Measurements from ENCODE around the gene DENND4B.

GRCh38 chr1:153928245-153928644, 18.3 kb downstream of the DENND4B start:
- TF ChIP-seq, protein P1, sequence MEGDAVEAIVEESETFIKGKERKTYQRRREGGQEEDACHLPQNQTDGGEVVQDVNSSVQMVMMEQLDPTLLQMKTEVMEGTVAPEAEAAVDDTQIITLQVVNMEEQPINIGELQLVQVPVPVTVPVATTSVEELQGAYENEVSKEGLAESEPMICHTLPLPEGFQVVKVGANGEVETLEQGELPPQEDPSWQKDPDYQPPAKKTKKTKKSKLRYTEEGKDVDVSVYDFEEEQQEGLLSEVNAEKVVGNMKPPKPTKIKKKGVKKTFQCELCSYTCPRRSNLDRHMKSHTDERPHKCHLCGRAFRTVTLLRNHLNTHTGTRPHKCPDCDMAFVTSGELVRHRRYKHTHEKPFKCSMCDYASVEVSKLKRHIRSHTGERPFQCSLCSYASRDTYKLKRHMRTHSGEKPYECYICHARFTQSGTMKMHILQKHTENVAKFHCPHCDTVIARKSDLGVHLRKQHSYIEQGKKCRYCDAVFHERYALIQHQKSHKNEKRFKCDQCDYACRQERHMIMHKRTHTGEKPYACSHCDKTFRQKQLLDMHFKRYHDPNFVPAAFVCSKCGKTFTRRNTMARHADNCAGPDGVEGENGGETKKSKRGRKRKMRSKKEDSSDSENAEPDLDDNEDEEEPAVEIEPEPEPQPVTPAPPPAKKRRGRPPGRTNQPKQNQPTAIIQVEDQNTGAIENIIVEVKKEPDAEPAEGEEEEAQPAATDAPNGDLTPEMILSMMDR (conservative IDR thresholded peaks at IDR 0.05), result no peak
- TF ChIP-seq EZH2 (IDR thresholded peaks at IDR 0.05; ENCODE audit: low read depth), result no peak
